K562 (cell line): ENCODE data around the gene CRYBG3.

ENCODE experiments used
- CEBPB ChIP-seq: fragments of 450-650 bp; IDR thresholded peaks from 2 replicates; pipeline ENCODE4 v1.6.1; 2016; ENCODE audit warnings: missing genetic modification characterization, missing compliant biosample characterization
- CHD1 ChIP-seq: fragments of 200-600 bp; sonication (generic); IDR thresholded peaks from one replicate; pipeline ENCODE4 v1.6.1; 2012; ENCODE audit warnings: mild to moderate bottlenecking, moderate library complexity, low read length, inconsistent platforms
- EGR1 ChIP-seq: fragments of 450-650 bp; conservative IDR thresholded peaks from 2 replicates; pipeline ENCODE4 v1.6.1; 2017; ENCODE audit warnings: mild to moderate bottlenecking
- ELF1 ChIP-seq: fragments of 200-800 bp; sonication (Bioruptor generic); IDR thresholded peaks from 2 replicates; pipeline ENCODE4 v1.6.1; 2016; ENCODE audit warnings: missing genetic modification characterization, missing compliant biosample characterization
- EP300 ChIP-seq: IDR thresholded peaks from 2 replicates; pipeline ENCODE4 v1.6.1; 2012; ENCODE audit warnings: low read length, improper control_type of control experiment
- MYBL2 ChIP-seq, 2 experiments: fragments of 450-650 bp in 1 of 2; sonication (generic) in 1 of 2; formaldehyde crosslinking in 1 of 2; IDR thresholded peaks; 2 replicates each; pipeline versions ENCODE4 v1.6.1 to v1.8.1; 2017 to 2022; ENCODE audit warnings: borderline replicate concordance in 1 of 2, inconsistent platforms in 1 of 2, low read depth in 1 of 2, mild to moderate bottlenecking in 1 of 2, missing genetic modification reagents in 1 of 2, moderate library complexity in 1 of 2
- POLR2AphosphoS5 ChIP-seq: IDR thresholded peaks from 2 replicates; pipeline ENCODE4 v1.6.1; 2011; ENCODE audit warnings: mild to moderate bottlenecking, low read depth, low read length, moderate library complexity; ENCODE audit not compliant: control insufficient read depth, insufficient read depth
- RAD51 ChIP-seq: fragments of 450-650 bp; IDR thresholded peaks from 2 replicates; pipeline ENCODE4 v1.7.1; 2016; ENCODE audit warnings: low read depth, mild to moderate bottlenecking, borderline replicate concordance
- RCOR1 ChIP-seq, 2 experiments: IDR thresholded peaks; 2 replicates each; pipeline ENCODE4 v1.6.1; 2012; ENCODE audit warnings: low read depth in 2 of 2, low read length in 2 of 2, borderline replicate concordance in 1 of 2, improper control_type of control experiment in 1 of 2
- SRF ChIP-seq, 2 experiments: fragments of 250-450, 450-650 bp in 1 of 2; sonication (Bioruptor Pico) in 1 of 2; sonication (generic) in 1 of 2; formaldehyde crosslinking; IDR thresholded peaks; 2 replicates each; pipeline versions ENCODE4 v1.5.0 to v1.5.1; 2020 to 2022; ENCODE audit warnings: mild to moderate bottlenecking in 1 of 2, missing genetic modification reagents in 1 of 2
- ZC3H11A ChIP-seq: IDR thresholded peaks from 2 replicates; pipeline ENCODE4 v1.6.1; 2012; ENCODE audit warnings: low read depth, low read length, improper control_type of control experiment
- TF ChIP-seq, protein P1 (sequence below): fragments of 250-450 bp; sonication (Bioruptor Pico); IDR thresholded peaks from 2 replicates; pipeline ENCODE4 v1.5.1; 2021; ENCODE audit warnings: mild to moderate bottlenecking
- TF ChIP-seq, protein P2 (sequence below), 3 experiments: IDR thresholded peaks in 2 of 3; conservative IDR thresholded peaks in 1 of 3; 2 replicates each; pipeline ENCODE4 v1.5.1; 2011 to 2012; ENCODE audit warnings: low read length in 3 of 3, mild to moderate bottlenecking in 3 of 3, control low read depth in 2 of 3, improper control_type of control experiment in 1 of 3, inconsistent platforms in 1 of 3, low read depth in 1 of 3, mixed read lengths in 1 of 3, moderate library complexity in 1 of 3; ENCODE audit not compliant: insufficient read depth in 2 of 3
- TF ChIP-seq, protein P3 (sequence below): IDR thresholded peaks from 2 replicates; pipeline ENCODE4 v1.6.1; 2016; ENCODE audit warnings: missing genetic modification characterization, missing compliant biosample characterization

DNA sequence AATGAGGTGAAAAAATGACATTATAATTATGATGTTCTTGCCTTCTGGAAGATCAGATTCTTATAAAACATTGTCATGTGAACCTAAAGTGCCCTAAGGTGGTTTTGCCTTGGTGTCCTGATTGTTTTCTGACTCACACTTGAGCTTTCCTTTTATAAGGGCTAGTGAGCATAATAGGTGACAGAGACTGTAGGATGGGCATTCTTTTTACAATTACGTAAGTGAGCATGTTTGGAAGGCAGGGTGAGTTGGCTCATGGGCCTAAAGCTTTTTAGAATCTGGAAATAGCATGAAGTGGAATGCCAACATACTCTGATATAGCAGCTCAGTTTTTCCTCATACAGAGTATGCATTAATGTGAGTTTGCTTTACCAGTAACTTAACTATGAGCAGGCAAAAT lies 41.2 kb downstream of the CRYBG3 start:
- no peak for TF ChIP-seq SRF (CRISPR knock-in tag; IDR thresholded peaks at IDR 0.05)
- no peak for TF ChIP-seq CHD1
- TF ChIP-seq CEBPB: no peak
- TF ChIP-seq, protein P1, sequence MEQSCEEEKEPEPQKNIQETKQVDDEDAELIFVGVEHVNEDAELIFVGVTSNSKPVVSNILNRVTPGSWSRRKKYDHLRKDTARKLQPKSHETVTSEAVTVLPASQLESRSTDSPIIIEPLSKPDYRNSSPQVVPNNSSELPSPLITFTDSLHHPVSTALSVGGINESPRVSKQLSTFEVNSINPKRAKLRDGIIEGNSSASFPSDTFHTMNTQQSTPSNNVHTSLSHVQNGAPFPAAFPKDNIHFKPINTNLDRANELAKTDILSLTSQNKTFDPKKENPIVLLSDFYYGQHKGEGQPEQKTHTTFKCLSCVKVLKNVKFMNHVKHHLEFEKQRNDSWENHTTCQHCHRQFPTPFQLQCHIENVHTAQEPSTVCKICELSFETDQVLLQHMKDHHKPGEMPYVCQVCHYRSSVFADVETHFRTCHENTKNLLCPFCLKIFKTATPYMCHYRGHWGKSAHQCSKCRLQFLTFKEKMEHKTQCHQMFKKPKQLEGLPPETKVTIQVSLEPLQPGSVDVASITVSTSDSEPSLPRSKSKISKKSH: no peak
- no peak for TF ChIP-seq RAD51
- TF ChIP-seq, protein P2, sequence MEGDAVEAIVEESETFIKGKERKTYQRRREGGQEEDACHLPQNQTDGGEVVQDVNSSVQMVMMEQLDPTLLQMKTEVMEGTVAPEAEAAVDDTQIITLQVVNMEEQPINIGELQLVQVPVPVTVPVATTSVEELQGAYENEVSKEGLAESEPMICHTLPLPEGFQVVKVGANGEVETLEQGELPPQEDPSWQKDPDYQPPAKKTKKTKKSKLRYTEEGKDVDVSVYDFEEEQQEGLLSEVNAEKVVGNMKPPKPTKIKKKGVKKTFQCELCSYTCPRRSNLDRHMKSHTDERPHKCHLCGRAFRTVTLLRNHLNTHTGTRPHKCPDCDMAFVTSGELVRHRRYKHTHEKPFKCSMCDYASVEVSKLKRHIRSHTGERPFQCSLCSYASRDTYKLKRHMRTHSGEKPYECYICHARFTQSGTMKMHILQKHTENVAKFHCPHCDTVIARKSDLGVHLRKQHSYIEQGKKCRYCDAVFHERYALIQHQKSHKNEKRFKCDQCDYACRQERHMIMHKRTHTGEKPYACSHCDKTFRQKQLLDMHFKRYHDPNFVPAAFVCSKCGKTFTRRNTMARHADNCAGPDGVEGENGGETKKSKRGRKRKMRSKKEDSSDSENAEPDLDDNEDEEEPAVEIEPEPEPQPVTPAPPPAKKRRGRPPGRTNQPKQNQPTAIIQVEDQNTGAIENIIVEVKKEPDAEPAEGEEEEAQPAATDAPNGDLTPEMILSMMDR (IDR thresholded peaks at IDR 0.05 in 2 of 3, conservative IDR thresholded peaks at IDR 0.05 in 1 of 3; ENCODE audit: insufficient read depth in 2 of 3, low read depth in 1 of 3, low read length in 3 of 3): no peak
- no peak for TF ChIP-seq POLR2AphosphoS5
- TF ChIP-seq RCOR1 (IDR thresholded peaks at IDR 0.05; ENCODE audit: borderline replicate concordance in 1 of 2, low read depth in 2 of 2, low read length in 2 of 2): no peak
- TF ChIP-seq ELF1 (tag): no peak
- TF ChIP-seq EGR1: no peak
- TF ChIP-seq, protein P3, sequence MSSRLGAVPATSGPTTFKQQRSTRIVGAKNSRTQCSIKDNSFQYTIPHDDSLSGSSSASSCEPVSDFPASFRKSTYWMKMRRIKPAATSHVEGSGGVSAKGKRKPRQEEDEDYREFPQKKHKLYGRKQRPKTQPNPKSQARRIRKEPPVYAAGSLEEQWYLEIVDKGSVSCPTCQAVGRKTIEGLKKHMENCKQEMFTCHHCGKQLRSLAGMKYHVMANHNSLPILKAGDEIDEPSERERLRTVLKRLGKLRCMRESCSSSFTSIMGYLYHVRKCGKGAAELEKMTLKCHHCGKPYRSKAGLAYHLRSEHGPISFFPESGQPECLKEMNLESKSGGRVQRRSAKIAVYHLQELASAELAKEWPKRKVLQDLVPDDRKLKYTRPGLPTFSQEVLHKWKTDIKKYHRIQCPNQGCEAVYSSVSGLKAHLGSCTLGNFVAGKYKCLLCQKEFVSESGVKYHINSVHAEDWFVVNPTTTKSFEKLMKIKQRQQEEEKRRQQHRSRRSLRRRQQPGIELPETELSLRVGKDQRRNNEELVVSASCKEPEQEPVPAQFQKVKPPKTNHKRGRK: no peak
- TF ChIP-seq MYBL2 (IDR thresholded peaks at IDR 0.05; ENCODE audit: low read depth): no peak
- no peak for TF ChIP-seq MYBL2 (CRISPR knock-in tag; IDR thresholded peaks at IDR 0.05; ENCODE audit: borderline replicate concordance)
- no peak for TF ChIP-seq ZC3H11A
- no peak for TF ChIP-seq EP300
